HL-60 (cell line): ENCODE data around the gene IGFL2.
"Not testable (repeated sequence)": the region's sequence is repeated elsewhere in the genome, so short reads cannot be mapped to it uniquely, and the experiment has no call there.

ENCODE experiments used
- DNase-seq, 2 experiments: peaks; one replicate each; pipeline ENCODE4 v3.0.0-alpha.2; 2010 to 2020; ENCODE audit warnings: low read depth in 1 of 2, low spot score in 1 of 2
- H3K27ac ChIP-seq: fragments of 250-450 bp; sonication (Bioruptor Pico); replicated peaks from 2 replicates; pipeline ENCODE4 v1.5.1; 2020; ENCODE audit warnings: mild to moderate bottlenecking, moderate library complexity
- H3K27me3 ChIP-seq: fragments of 250-450 bp; sonication (Bioruptor Pico); 2 replicates; pipeline ENCODE4 v1.5.1; 2021; ENCODE audit warnings: mild to moderate bottlenecking, moderate library complexity; ENCODE audit not compliant: insufficient read depth, poor library complexity, severe bottlenecking
- H3K4me3 ChIP-seq: replicated peaks from 2 replicates; pipeline ENCODE4 v1.5.1; 2011; ENCODE audit warnings: mild to moderate bottlenecking, control low read depth, low read length; ENCODE audit not compliant: insufficient read depth
- CTCF ChIP-seq: IDR thresholded peaks from one replicate; pipeline ENCODE4 v1.5.1; 2011; ENCODE audit warnings: low read length, control low read depth, inconsistent platforms; ENCODE audit not compliant: insufficient read depth
- GABPA ChIP-seq: IDR thresholded peaks from 2 replicates; pipeline ENCODE4 v1.6.1; 2012; ENCODE audit warnings: low read depth
- POLR2AphosphoS5 ChIP-seq: IDR thresholded peaks from 2 replicates; pipeline ENCODE4 v1.6.1; 2012; ENCODE audit warnings: low read depth
- REST ChIP-seq: IDR thresholded peaks from 2 replicates; pipeline ENCODE4 v1.6.1; 2012; ENCODE audit warnings: low read depth; ENCODE audit not compliant: insufficient replicate concordance
- SPI1 ChIP-seq: IDR thresholded peaks from 2 replicates; pipeline ENCODE4 v1.6.1; 2012; ENCODE audit warnings: low read depth, mild to moderate bottlenecking, borderline replicate concordance

IGFL2 gene

GRCh38 chr19:46159418-46160232 is 11.6 kb downstream of the IGFL2 start:
- DNase-seq = no peak
- Histone ChIP-seq H3K27me3 (no peaks in the 10 kb centered on the region), H3K4me3 (no peak overlapping the region), H3K27ac (no peak overlapping the region)
- TF ChIP-seq POLR2AphosphoS5 (no peak), REST (no peak), GABPA (no peak), CTCF (no peak), SPI1 (no peak)

- no peak for DNase-seq
- no peak for TF ChIP-seq GABPA
- no peak for TF ChIP-seq REST
- no peak for TF ChIP-seq CTCF
- no peak for TF ChIP-seq SPI1
- TF ChIP-seq POLR2AphosphoS5 = no peak
- H3K27ac ChIP-seq = no peak overlapping the region
- H3K27me3 ChIP-seq = no peaks in the 10 kb centered on the region
- no peak overlapping the region for H3K4me3 ChIP-seq
Observed at GRCh38 chr19:46160233-46160775, 12.3 kb downstream of the IGFL2 start.

GRCh38 chr19:46161642-46162257 is 13.7 kb downstream of the IGFL2 start:
- DNase-seq, H3K4me3 ChIP-seq: not testable (repeated sequence)

GRCh38 chr19:46162731-46163130 is 14.7 kb downstream of the IGFL2 start:
- no peak for DNase-seq
- TF ChIP-seq CTCF (no peak), POLR2AphosphoS5 (no peak), SPI1 (no peak), GABPA (no peak), REST (no peak)
- Histone ChIP-seq H3K4me3 (no peak overlapping the region), H3K27ac (no peak overlapping the region), H3K27me3 (no peaks in the 10 kb centered on the region)

More at GRCh38 chr19:46161642-46162257, 13.7 kb downstream of the IGFL2 start:
- not testable (repeated sequence) for H3K27ac ChIP-seq, H3K27me3 ChIP-seq
